Kidney (tissue), 14 donors: ENCODE measurements around the gene PIGV. TPM values are rescaled to one million over a fixed set of nuclear protein-coding genes. Genes with fewer than 3 reads are reported as not detected.

Experiments
- DNase-seq, 5 donors: peaks; one replicate each; pipeline ENCODE4 v3.0.0-alpha.2; 2013 to 2020
- FAIRE-seq: peaks from 2 replicates; lab custom pipeline; 2012; peaks lifted over from hg19 to GRCh38; lab: Jason Lieb, UNC
- H3K27ac ChIP-seq, 2 donors: one replicate each; pipeline ENCODE4 v1.7.0; 2013; ENCODE audit warnings: low read depth in 2 of 2, low read length in 2 of 2, inconsistent platforms in 1 of 2
- H3K27me3 ChIP-seq: one replicate; pipeline ENCODE4 v1.7.1; 2013; ENCODE audit warnings: low read length, inconsistent platforms; ENCODE audit not compliant: control insufficient read depth, insufficient read depth
- H3K36me3 ChIP-seq, 3 donors: one replicate each; pipeline versions ENCODE4 v1.7.0 to v1.7.1; 2013; ENCODE audit warnings: low read length in 3 of 3, control low read depth in 1 of 3, inconsistent platforms in 1 of 3; ENCODE audit not compliant: insufficient read depth in 3 of 3, control insufficient read depth in 2 of 3
- H3K4me1 ChIP-seq, 3 donors: one replicate each; pipeline versions ENCODE4 v1.7.0 to v1.7.1; 2013; ENCODE audit warnings: low read length in 3 of 3, inconsistent platforms in 1 of 3, low read depth in 1 of 3; ENCODE audit not compliant: control insufficient read depth in 2 of 3, insufficient read depth in 2 of 3
- H3K4me3 ChIP-seq, 3 donors: one replicate each; pipeline versions ENCODE4 v1.7.0 to v1.8.1; 2013; ENCODE audit warnings: low read length in 3 of 3, control low read depth in 1 of 3, inconsistent platforms in 1 of 3
- H3K9ac ChIP-seq, 3 donors: one replicate each; pipeline versions ENCODE4 v1.7.0 to v1.7.1; 2013; ENCODE audit warnings: low read length in 3 of 3, control low read depth in 1 of 3, inconsistent platforms in 1 of 3
- H3K9me3 ChIP-seq, 3 donors: one replicate each; pipeline versions ENCODE4 v1.7.0 to v1.7.1; 2013; ENCODE audit warnings: low read length in 3 of 3, control low read depth in 1 of 3, inconsistent platforms in 1 of 3; ENCODE audit not compliant: control insufficient read depth in 2 of 3, insufficient read depth in 1 of 3
- intact Hi-C: fragments of 100-400 bp; cut with DNase I; formaldehyde crosslinking; loops from one replicate; pipeline ENCODE4 v1.11.1; 2022
- polyA plus RNA-seq: library from polyadenylated mRNA; stranded (reverse); fragments of 350-450 nt; fragmentation: Illumina TruSeq; extraction: RNeasy Lipid Tissue Mini Kit (QIAGEN cat#74804); gene quantifications from one replicate; pipeline ENCODE4 v1.2.3, GENCODE V29; 2014; ENCODE audit warnings: low read depth, low replicate concordance; ENCODE audit not compliant: insufficient read depth
- total RNA-seq: library from RNA; stranded (reverse); fragmentation: NEBNext Ultra II Directional; extraction: Animal tissue kit (Norgen Biotek cat#: 25700); gene quantifications from one replicate; pipeline ENCODE4 v1.2.1, GENCODE V29; 2021
- TF ChIP-seq, protein P1 (sequence below): IDR thresholded peaks from 3 replicates; pipeline ENCODE4 v1.5.1; 2012; ENCODE audit warnings: mild to moderate bottlenecking, moderate library complexity, borderline replicate concordance; ENCODE audit not compliant: insufficient read depth; ENCODE audit errors: extremely low read depth
- donor health status: control.
- donor health status: control.
- donor health status: control.
- donor health status: control.
- donor health status: control.
- donor health status: DM: yes; HTN: yes; CAD: no.
- donor health status: Normal renal cell carcinoma (clear cell type).

Gene PIGV
- total and polyA plus RNA-seq, 2 donors from 2014 or later, result 13.8 to 15.5 TPM

DNA sequence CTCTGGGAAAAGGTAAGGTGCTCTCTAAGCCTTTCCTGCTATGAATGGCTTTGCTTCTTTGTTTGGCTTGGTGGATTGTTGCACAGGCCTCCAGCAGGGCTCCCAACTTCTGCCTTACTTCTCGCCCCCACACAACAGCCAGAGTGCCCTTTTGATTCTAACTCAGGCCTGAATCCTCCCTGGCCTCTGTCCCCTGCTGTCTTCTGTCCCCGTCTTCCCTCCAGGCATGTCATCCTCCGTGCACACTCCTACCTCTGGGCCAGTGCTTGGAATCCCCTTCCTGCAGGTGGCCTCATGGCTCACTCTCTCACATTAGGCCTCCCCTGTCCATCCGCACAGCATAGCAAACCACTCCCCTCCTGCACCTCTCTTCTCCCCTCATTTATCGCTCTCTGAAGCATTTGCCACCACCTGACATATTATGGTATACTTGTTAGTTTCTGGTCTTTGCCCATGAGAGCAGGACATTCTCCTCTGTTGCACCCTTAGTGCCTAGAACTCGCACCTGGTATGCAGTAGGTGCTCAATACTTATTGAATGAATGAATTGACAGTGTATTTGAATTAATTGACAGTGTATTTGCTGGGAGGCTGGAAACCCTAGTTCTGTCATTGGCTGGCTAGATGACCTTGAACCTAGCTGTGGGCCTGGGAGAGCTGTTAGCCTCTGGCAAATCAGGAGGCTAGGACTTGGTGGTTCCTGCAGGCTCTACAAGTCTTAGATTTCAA lies 41.6 kb downstream of the PIGV start:
- Histone ChIP-seq H3K9ac (no peak overlapping the region), H3K4me3 (no peak overlapping the region), H3K4me1 (peaks cover 0 to 17% (median 4%) of the 10 kb centered on the region in 3 donors), H3K36me3 (peaks cover 0 to 14% (median 2%) of the 10 kb centered on the region in 3 donors), H3K27me3 (no peaks in the 10 kb centered on the region), H3K27ac (no peak overlapping the region), H3K9me3 (no peaks in the 10 kb centered on the region)
- TF ChIP-seq, protein P1, sequence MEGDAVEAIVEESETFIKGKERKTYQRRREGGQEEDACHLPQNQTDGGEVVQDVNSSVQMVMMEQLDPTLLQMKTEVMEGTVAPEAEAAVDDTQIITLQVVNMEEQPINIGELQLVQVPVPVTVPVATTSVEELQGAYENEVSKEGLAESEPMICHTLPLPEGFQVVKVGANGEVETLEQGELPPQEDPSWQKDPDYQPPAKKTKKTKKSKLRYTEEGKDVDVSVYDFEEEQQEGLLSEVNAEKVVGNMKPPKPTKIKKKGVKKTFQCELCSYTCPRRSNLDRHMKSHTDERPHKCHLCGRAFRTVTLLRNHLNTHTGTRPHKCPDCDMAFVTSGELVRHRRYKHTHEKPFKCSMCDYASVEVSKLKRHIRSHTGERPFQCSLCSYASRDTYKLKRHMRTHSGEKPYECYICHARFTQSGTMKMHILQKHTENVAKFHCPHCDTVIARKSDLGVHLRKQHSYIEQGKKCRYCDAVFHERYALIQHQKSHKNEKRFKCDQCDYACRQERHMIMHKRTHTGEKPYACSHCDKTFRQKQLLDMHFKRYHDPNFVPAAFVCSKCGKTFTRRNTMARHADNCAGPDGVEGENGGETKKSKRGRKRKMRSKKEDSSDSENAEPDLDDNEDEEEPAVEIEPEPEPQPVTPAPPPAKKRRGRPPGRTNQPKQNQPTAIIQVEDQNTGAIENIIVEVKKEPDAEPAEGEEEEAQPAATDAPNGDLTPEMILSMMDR, result no peak
- intact Hi-C loops, result no loop called here
- no peak for DNase-seq
- no peak for FAIRE-seq

DNA sequence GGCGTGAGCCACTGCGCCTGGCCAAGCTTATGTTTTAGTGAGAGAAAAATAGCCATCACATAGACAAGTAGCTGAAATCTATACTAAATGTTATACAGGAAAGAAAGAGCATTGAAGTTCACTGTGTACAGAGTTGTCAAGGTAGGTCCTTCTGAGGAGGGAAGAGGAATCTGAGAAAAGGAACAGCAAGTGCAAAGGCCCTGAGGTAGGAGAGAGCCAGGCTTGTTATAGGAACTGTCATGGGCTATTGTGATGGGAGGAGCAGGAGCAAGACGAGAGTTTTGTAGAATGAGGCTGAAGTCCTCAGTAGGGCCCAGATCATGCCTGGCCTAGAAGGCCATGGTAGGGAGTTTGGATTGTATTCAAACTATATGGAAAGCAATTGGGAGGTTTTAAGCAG lies 43.3 kb downstream of the PIGV start:
- Histone ChIP-seq H3K27ac (no peak overlapping the region), H3K4me3 (no peak overlapping the region)

DNA sequence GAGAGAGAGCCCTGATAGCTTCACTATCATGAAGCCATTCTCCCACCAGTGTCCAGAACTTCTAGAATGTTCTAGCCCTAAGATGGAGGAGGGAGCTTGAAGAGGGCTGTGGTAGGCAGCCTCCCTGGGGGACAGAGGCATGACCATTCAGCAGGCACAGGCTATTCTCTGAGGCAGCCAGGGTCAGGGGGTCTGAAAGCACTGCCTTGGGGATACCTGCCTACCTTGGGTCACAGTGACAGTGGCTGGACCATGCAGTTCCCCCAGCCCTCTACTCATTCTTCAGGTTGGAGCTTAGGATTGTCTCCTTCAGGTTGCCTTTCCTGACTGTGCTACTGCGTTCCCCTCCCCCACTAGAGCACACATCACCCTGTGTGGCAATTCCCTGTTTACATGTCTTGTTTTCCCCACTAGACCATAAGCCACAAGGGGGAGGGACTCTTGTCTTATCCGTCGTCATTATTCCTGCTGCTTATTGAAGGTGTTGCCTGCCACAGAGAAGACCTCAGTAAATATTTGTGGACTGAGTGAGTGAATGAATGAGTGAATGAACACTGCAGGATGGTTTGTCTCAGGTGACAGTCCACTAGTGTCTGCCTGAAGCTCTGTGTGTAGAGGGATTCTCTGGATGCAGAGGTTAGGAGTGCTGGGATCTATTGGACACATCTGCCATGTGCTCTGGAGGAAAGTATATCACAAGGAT lies 43.9 kb downstream of the PIGV start:
- DNase-seq (no peak), FAIRE-seq (no peak)
- Histone ChIP-seq H3K27ac (no peak overlapping the region), H3K36me3 (peaks cover 0 to 23% (median 3%) of the 10 kb centered on the region in 3 donors), H3K27me3 (no peaks in the 10 kb centered on the region), H3K4me1 (peaks cover 0 to 15% (median 4%) of the 10 kb centered on the region in 3 donors), H3K9me3 (no peaks in the 10 kb centered on the region), H3K4me3 (no peak overlapping the region), H3K9ac (no peak overlapping the region)
- TF ChIP-seq, protein P1, result no peak
- intact Hi-C loops, result no loop called here

More for the DNA sequence above, 43.3 kb downstream of the PIGV start:
- Histone ChIP-seq H3K4me1 (peaks cover 0 to 16% (median 4%) of the 10 kb centered on the region in 3 donors), H3K36me3 (peaks cover 0 to 22% (median 3%) of the 10 kb centered on the region in 3 donors), H3K27me3 (no peaks in the 10 kb centered on the region), H3K9me3 (no peaks in the 10 kb centered on the region), H3K9ac (no peak overlapping the region)
- TF ChIP-seq, protein P1, result no peak
- intact Hi-C loops, result no loop called here
- FAIRE-seq (no peak), DNase-seq (no peak)
